Keratinocyte (primary cell): ENCODE results near the gene DYNC1I1. TPM values are rescaled to one million over a fixed set of nuclear protein-coding genes. Genes with fewer than 3 reads are reported as not detected.

Experiments
- DNase-seq: peaks from one replicate; pipeline ENCODE4 v3.0.0-alpha.2; 2011; ENCODE audit warnings: low read depth, missing footprints, low spot score
- FAIRE-seq: peaks from 2 replicates; lab custom pipeline; 2011; peaks lifted over from hg19 to GRCh38; lab: Jason Lieb, UNC
- H2AFZ ChIP-seq: 2 replicates; pipeline ENCODE4 v1.6.0; 2012; ENCODE audit warnings: low read length, control low read depth, inconsistent platforms; ENCODE audit not compliant: control insufficient read depth
- H3K27ac ChIP-seq: 2 replicates; pipeline ENCODE4 v1.5.1; 2011; ENCODE audit warnings: low read length; ENCODE audit not compliant: control insufficient read depth, insufficient read depth
- H3K27me3 ChIP-seq: 3 replicates; pipeline ENCODE4 v1.6.0; 2011; ENCODE audit warnings: low read length; ENCODE audit not compliant: control insufficient read depth, insufficient read depth; ENCODE audit errors: extremely low read depth
- H3K36me3 ChIP-seq, 2 experiments: 2 replicates in 1 of 2; 3 replicates in 1 of 2; pipeline ENCODE4 v1.5.1; 2011; ENCODE audit warnings: low read length in 2 of 2, mild to moderate bottlenecking in 1 of 2; ENCODE audit not compliant: control insufficient read depth in 2 of 2, insufficient read depth in 2 of 2; ENCODE audit errors: extremely low read depth in 1 of 2
- H3K4me1 ChIP-seq: 3 replicates; pipeline ENCODE4 v1.5.1; 2011; ENCODE audit warnings: low read length; ENCODE audit not compliant: control insufficient read depth, insufficient read depth; ENCODE audit errors: extremely low read depth
- H3K4me2 ChIP-seq: 3 replicates; pipeline ENCODE4 v1.6.0; 2011; ENCODE audit warnings: low read depth, low read length; ENCODE audit not compliant: control insufficient read depth, insufficient read depth; ENCODE audit errors: extremely low read depth
- H3K4me3 ChIP-seq, 3 experiments: fragments of 200-600 bp in 1 of 3; sonication (generic) in 1 of 3; 2 replicates in 2 of 3; 3 replicates in 1 of 3; pipeline ENCODE4 v1.5.1; 2011 to 2016; ENCODE audit warnings: low read length in 3 of 3, mild to moderate bottlenecking in 3 of 3, control low read depth in 2 of 3, inconsistent platforms in 1 of 3, low read depth in 1 of 3, mixed read lengths in 1 of 3, mixed run types in 1 of 3, moderate library complexity in 1 of 3; ENCODE audit not compliant: control insufficient read depth in 2 of 3, insufficient read depth in 2 of 3; ENCODE audit errors: extremely low read depth in 1 of 3
- H3K79me2 ChIP-seq: 2 replicates; pipeline ENCODE4 v1.6.0; 2012; ENCODE audit warnings: low read length; ENCODE audit not compliant: control insufficient read depth, insufficient read depth
- H3K9ac ChIP-seq: 3 replicates; pipeline ENCODE4 v1.6.0; 2011; ENCODE audit warnings: low read length; ENCODE audit not compliant: control insufficient read depth, insufficient read depth; ENCODE audit errors: extremely low read depth
- H3K9me1 ChIP-seq: 3 replicates; pipeline ENCODE4 v1.6.0; 2011; ENCODE audit warnings: low read length; ENCODE audit not compliant: control insufficient read depth, insufficient read depth; ENCODE audit errors: extremely low read depth
- H3K9me3 ChIP-seq: 2 replicates; pipeline ENCODE4 v1.5.1; 2012; ENCODE audit warnings: low read depth, low read length; ENCODE audit not compliant: control insufficient read depth
- H4K20me1 ChIP-seq: 3 replicates; pipeline ENCODE4 v1.6.0; 2011; ENCODE audit warnings: low read length; ENCODE audit not compliant: control insufficient read depth, insufficient read depth; ENCODE audit errors: extremely low read depth
- EZH2 ChIP-seq: IDR thresholded peaks from one replicate; pipeline ENCODE4 v1.6.1; 2012; ENCODE audit warnings: inconsistent platforms, mild to moderate bottlenecking, low read length, moderate library complexity
- dilution Hi-C: fragments of 300-500 bp; cut with MboI; formaldehyde crosslinking; loops from one replicate; pipeline ENCODE4 v1.7.0; 2020; ENCODE audit warnings: low sequenced_read_pairs; ENCODE audit not compliant: extremely low pct_ligation_motif_present
- polyA plus RNA-seq, 5 experiments: library from polyadenylated mRNA; depleted of rRNA in 3 of 5; stranded (reverse) in 3 of 5; stranded (forward) in 1 of 5; unstranded in 1 of 5; fragments of >200 nt; gene quantifications; 1 replicate in 1 of 5; 2 replicates in 3 of 5; 3 replicates in 1 of 5; pipeline versions ENCODE4 v1.2.1 to v1.2.3, GENCODE V29; 2011 to 2012; ENCODE audit warnings: missing spikeins in 2 of 5, low read depth in 1 of 5, low replicate concordance in 1 of 5
- TF ChIP-seq, protein P1 (sequence below), 3 experiments: IDR thresholded peaks in 1 of 3; conservative IDR thresholded peaks in 1 of 3; optimal IDR thresholded peaks in 1 of 3; 2 replicates in 2 of 3; 3 replicates in 1 of 3; pipeline versions ENCODE3 to v1.5.1; 2011; ENCODE audit warnings: low read length in 3 of 3, mild to moderate bottlenecking in 3 of 3, moderate library complexity in 2 of 3, control low read depth in 1 of 3, inconsistent platforms in 1 of 3; ENCODE audit not compliant: insufficient read depth in 2 of 3; ENCODE audit errors: extremely low read depth in 1 of 3

The DYNC1I1 gene
- polyA plus RNA-seq, 1 donor (not counting 4 experiments of a cell fraction or from before 2014, with no cell fraction given) = 0.10 TPM

DNA sequence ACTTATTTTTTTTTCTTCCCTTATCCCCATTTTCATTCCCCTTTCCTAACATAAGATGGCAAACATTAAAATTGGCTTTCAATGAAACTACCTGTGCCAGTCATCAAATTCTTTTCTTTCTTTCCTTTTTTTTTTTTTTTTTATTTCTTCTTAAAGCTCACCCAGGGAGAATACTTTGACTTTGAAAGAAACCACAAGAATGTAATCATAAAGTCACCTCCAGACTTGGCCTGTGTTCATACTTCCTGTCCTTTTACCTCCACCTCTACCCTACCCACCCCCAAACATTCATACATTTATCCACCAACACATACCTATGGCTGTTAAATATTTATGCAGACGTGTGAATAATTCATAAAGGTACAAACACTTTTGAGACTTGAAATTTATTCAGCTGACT is 295.0 kb downstream of the DYNC1I1 start:
- H4K20me1 ChIP-seq = no peaks in the 10 kb centered on the region
- H3K79me2 ChIP-seq = no peaks in the 10 kb centered on the region
- H3K9me3 ChIP-seq = no peaks in the 10 kb centered on the region
- dilution Hi-C loops = no loop called here
- no peak overlapping the region for H3K27ac ChIP-seq
- no peak overlapping the region for H3K4me3 ChIP-seq
- FAIRE-seq (peak; percentile 76), DNase-seq (no peak)
- no peak overlapping the region for H3K9ac ChIP-seq
- no peaks in the 10 kb centered on the region for H3K9me1 ChIP-seq
- H3K4me2 ChIP-seq = peak overlapping the region; percentile 11
- peaks cover 8% of the 10 kb centered on the region for H3K4me1 ChIP-seq
- no peak overlapping the region for H2AFZ ChIP-seq
- no peak for TF ChIP-seq EZH2
- TF ChIP-seq, protein P1, sequence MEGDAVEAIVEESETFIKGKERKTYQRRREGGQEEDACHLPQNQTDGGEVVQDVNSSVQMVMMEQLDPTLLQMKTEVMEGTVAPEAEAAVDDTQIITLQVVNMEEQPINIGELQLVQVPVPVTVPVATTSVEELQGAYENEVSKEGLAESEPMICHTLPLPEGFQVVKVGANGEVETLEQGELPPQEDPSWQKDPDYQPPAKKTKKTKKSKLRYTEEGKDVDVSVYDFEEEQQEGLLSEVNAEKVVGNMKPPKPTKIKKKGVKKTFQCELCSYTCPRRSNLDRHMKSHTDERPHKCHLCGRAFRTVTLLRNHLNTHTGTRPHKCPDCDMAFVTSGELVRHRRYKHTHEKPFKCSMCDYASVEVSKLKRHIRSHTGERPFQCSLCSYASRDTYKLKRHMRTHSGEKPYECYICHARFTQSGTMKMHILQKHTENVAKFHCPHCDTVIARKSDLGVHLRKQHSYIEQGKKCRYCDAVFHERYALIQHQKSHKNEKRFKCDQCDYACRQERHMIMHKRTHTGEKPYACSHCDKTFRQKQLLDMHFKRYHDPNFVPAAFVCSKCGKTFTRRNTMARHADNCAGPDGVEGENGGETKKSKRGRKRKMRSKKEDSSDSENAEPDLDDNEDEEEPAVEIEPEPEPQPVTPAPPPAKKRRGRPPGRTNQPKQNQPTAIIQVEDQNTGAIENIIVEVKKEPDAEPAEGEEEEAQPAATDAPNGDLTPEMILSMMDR (optimal IDR thresholded peaks at IDR 0.05 in 1 of 3, IDR thresholded peaks at IDR 0.05 in 1 of 3, conservative IDR thresholded peaks at IDR 0.05 in 1 of 3; ENCODE audit: extremely low read depth in 1 of 3, insufficient read depth in 2 of 3, low read length in 3 of 3) = no peak
- no peaks in the 10 kb centered on the region for H3K36me3 ChIP-seq
- H3K27me3 ChIP-seq = no peaks in the 10 kb centered on the region

DNA sequence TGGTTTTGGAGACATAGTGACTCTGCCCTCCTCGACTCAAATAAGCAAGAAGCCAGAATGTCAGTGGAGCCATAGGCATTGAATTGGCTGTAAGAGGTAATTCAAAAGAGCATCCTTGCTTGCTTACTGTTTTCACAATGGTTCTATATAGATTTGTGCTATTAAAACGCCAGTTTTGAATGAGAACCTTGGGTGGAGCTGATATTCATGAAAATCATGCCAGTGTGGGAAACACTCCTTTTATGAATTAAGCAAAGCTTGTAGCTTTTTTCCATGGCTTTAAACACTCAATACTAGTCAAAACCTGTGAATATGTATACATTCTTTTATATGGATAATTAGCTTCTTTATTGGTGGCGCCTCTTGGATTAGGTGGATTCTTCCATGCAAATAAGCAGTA is 297.0 kb downstream of the DYNC1I1 start:
- Histone ChIP-seq H3K27ac (no peak overlapping the region), H3K4me2 (no peak overlapping the region), H3K9ac (no peak overlapping the region), H3K9me1 (no peaks in the 10 kb centered on the region), H3K36me3 (no peaks in the 10 kb centered on the region), H2AFZ (no peak overlapping the region), H3K9me3 (no peaks in the 10 kb centered on the region), H3K27me3 (no peaks in the 10 kb centered on the region), H4K20me1 (no peaks in the 10 kb centered on the region), H3K79me2 (no peaks in the 10 kb centered on the region), H3K4me3 (no peak overlapping the region), H3K4me1 (peaks cover 8% of the 10 kb centered on the region)
- DNase-seq = no peak
- no peak for FAIRE-seq
- no peak for TF ChIP-seq EZH2
- TF ChIP-seq, protein P1 (optimal IDR thresholded peaks at IDR 0.05 in 1 of 3, IDR thresholded peaks at IDR 0.05 in 1 of 3, conservative IDR thresholded peaks at IDR 0.05 in 1 of 3; ENCODE audit: extremely low read depth in 1 of 3, insufficient read depth in 2 of 3, low read length in 3 of 3) = no peak
- dilution Hi-C loops = no loop called here
